ENCODE measurements around the gene PLCH1.
"Not testable (repeated sequence)": the region's sequence is repeated elsewhere in the genome, so short reads cannot be mapped to it uniquely, and the experiment has no call there.

The PLCH1 gene

DNA sequence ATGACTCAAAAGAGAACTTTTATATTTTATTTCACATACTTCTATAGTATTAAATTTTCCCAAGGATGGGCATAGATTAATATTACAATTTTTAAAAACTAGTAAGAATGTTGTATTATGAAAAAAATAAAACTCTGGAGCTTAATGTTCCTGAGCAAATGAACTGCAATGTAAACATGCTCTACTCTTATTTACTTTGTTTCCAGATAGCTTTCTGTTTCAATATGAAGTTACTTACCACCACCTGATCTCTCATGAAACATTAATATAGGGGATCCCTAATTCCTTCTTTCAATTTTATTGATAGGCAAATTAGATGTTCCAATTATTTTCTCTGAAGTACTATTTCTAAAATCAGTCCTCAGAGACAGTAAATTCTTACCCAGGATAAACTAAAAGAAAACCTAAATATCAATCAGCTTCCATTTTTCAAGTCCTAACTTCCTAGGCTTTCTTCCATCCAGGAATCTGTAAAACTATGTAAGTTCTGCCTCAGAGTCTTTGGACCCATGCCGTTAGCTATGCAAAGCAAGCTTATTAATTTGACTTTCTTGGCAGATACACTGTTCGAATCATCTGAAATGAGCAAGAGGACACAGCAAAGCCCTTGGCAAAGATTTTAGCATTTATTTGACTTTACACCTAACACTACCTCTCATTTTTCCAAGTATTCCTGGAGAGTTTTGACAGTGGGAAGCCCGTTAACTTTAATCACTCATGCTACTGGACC, 93.2 kb downstream of the PLCH1 start:
- in situ Hi-C loops (cut with MboI; ENCODE audit: low sequenced_read_pairs): no loop called here

DNA sequence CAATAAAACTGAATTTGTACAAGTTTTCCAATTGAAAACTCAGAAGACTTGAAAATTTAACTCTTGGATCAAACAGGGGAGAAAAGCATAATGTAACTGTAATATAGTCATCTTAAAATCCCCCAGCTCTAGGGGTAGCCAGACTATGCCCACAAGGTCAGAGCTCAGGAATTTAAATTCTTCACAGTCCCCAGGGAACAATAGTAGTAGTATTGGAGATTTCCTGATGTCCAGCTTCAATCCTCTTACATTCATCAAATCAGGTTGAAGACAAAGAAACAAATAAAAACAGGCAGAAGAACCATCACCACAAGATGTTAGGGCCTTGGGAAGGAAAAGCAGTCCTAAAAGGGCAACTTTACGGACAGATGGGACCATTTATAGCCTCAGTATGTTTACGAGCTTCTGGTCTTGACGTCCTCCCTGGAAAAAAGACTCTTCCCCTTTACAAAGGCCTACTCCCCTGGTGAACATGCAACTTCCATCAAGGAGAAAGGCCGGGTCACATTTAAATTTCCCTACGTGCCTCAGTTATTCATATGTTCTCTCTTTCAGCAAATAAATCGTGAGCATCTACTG, 96.8 kb downstream of the PLCH1 start:
- in situ Hi-C loops (cut with MboI; ENCODE audit: low sequenced_read_pairs): no loop called here

DNA sequence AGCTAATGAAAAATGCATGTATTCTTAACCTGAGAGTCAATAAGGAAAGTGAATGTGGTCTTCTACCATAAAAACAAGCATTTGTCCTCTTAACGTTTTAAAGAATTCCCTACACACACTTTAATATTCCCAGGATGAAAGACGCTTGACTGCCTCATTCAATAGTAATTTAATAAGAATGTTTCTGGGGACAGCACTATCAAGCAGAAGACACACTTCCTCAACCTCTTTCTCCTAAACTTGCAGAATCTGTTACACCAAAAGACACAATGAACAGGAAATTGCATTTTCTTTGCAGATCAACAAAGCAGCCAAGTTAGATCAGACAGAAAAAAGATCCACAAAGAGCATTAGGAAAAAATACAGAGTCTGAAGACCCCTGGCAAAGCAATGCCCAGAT, 97.7 kb downstream of the PLCH1 start:
- in situ Hi-C loops (cut with MboI; ENCODE audit: low sequenced_read_pairs): no loop called here

DNA sequence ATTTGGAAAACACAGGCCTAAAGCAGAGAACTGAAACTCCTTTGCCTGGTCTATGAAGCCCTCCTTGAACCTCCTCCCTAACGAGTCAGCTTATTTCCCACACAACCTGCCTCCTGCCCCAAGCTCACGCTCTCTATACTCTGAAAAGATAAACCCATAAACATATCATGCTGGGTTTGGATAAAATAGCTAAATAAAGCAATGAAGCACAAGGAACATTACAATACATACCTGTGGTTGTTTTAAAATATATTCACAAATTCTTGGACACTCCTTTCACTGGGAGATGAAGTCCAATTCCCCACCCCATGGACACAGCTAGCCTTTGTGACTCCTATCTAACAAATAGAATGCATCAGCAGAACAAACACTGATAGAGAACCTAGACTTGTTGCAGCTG, 98.2 kb downstream of the PLCH1 start:
- in situ Hi-C loops (cut with MboI; ENCODE audit: low sequenced_read_pairs): no loop called here

DNA sequence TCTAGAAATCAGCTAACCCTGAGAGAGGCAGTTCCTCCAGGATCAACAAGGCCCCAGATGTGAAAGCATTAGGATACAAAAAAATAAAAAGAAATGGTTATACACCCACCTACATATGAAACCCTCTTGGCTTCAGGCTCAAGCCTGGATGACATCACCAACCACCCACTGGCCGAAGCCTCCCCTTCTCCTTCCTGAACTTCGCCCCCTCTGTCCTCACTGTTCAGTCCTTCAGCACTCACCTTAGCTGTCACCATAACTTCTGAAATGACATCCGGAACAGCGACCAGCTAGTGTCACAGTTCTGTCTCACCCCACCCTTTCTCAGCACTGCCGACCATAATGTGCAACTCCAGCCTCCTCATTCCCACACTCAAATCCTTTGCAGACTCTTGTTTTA, 98.7 kb downstream of the PLCH1 start:
- in situ Hi-C loops (cut with MboI; ENCODE audit: low sequenced_read_pairs): no loop called here

DNA sequence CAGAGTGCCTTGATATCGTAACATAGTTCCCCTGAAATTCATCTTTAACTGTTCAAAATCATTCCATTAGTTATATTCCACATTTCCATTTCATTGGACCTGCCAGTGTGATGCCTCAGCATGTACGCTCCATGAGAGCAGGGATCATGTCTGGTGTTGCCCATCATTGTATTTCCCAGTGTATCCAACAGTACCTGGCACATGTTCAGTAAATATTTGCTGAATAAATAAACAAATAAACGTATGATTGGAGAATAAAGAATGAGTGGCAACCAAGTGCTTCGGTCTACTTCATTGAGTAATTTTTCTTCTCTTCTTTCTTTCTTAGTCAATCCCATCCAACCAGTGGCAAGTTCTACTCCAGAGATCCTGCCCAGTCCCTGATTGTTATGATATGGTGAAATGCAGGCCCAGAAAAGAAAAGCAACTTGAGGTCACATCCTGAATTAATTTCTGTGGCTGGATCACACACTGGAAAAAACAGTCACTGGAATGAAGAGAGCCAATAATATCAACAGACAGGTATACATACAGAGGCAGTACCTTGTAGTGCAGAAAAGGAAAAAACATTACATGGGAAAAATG, 101.2 kb downstream of the PLCH1 start:
- in situ Hi-C loops (cut with MboI; ENCODE audit: low sequenced_read_pairs): no loop called here

DNA sequence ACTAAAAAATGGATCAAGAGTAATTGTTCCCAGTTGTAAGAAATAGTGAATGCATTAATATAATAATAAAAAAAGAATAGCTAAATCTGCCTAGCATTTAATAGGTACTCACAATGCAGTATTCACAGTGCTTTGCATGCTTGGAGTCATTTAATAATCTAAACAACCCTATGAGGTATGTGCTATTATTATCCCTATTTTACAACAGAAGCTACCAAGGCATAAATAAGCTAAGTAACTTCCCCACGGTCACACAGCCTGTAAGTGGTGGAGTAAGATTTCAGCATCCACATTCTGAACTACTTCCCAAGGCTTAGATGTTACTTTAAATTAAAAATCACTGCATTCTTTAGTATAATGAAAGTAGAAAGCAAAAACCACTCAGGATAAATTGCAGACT, 102.9 kb downstream of the PLCH1 start:
- in situ Hi-C loops (cut with MboI; ENCODE audit: low sequenced_read_pairs): no loop called here

DNA sequence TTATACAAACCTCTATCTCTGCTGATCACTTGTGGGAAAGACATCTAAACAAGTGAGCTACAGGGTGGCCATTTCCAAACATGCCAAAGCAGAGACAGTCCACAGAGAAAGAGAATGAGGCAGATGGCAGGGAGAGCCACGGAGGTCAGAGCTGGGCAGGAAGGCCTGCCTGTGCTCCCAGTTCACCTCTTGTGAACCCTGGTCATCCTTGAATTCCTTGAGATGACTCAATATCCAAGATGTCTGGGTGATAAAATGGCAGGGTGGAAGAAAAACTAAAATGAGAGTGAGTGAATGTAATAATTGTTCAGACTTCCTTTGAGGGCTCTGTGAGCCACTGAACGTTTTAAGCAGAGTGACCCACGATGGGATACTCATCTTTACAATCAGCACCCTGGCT, 104.8 kb downstream of the PLCH1 start:
- in situ Hi-C loops (cut with MboI; ENCODE audit: low sequenced_read_pairs): no loop called here

DNA sequence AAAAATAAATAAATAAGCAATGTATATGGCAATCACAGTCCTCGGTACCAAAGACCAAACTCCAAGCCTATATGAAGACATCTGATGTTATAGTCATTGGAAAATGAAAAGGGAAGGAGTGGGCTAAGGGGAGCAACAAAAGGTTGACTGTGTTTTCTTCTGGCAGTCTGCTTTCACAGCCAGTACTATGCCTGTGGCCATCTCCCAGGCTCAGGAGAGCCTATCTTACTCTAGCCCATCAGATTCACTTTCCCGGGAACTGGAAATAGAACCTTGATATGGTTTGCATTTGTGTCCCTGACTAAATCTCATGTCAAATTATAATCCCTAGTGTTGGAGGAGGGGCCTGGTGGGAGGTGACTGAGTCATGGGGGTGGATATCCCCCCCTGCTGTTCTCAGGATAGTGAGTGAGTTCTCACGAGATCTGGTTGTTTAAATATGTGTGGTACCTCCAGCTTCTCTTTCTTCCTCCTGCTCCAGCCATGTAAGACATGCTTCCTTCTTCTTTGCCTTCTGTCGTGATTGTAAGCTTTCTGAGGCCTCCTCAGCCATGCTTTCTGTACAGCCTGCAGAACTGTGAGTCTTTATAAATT, 105.3 kb downstream of the PLCH1 start:
- in situ Hi-C loops (cut with MboI; ENCODE audit: low sequenced_read_pairs): no loop called here

DNA sequence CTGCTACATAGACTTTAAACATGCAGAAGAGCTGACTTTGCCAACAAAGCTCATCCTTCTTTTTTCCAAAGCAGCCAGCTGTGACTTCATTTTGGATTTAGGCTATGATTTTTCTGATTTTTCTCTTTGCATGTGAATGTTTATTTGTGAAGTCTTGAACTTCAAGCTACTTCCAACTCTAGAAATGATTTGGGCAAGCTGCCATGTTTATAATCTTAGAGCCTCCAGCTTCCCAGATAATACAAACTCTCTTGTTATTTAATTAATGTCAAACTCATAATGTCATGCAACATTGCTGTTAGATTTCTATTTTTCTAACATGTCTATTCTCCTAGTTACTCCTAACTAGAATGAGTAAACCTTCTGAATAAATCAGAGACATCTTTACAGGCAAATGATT, 106.4 kb downstream of the PLCH1 start:
- in situ Hi-C loops (cut with MboI; ENCODE audit: low sequenced_read_pairs): not testable (repeated sequence)

DNA sequence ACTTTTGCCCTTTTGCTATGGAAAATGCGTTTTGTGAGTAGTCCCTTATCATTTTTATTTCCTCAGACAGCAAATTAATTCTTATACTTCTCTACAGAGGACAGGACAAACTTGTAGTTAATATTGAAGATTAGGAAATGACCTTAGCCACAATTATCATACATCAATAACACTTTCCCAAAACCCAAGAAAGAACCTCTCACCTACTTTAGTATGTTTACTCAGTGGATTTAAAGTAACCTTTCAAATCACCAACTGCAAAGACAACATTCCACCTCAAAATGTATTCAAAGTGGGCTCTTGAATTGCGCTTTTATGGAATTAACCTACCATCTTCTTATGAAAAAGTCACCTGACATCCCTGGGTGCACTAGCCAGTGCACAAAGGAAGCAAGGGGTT, 107.3 kb downstream of the PLCH1 start:
- in situ Hi-C loops (cut with MboI; ENCODE audit: low sequenced_read_pairs): no loop called here

DNA sequence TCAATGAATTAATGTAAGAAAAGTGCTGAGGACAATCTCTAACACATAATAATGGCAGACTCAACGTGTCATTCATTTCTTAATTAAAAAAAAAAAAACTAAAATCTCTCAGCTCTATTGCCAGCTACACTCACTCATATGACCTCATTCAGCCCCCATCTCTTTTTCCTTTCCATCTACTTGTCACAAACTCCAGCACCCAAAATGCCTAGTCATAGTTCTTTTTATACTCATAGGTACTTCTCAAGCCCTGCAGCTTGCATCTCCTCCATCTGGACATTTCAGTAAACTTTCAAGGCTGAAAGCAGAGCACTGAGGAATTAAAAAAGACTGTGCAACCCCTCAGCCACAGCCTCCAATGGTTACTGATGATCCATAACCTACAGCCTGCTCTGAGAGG, 109.8 kb downstream of the PLCH1 start:
- in situ Hi-C loops (cut with MboI; ENCODE audit: low sequenced_read_pairs): no loop called here

DNA sequence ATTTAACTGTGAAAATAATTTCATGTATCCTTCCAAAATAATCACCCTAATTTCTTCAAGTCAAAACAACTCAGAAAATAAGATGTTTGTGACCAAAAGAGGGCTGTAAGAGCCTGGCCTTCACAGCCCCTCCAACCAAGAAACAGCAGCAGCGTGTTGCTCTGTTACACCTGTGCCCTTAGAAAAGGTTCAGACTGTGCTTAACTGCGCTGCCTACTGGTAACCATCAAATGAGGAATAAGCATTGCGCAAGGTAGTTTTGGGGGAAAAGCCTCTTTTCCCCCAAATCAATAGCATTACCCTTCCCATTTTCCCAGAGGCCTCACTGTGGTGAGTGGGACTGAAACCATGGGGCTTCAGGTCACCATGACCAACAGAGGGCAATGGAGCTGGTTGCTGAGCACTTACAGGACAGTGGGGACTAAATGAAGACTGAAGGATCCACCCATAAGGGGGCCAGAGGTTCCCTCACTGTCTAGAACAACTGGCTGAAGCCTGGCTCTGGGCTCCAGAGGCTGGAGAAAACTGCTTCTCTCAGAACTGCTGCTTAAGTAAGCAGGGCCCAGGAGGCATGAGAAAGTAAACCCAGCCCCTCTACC, 110.7 kb downstream of the PLCH1 start:
- in situ Hi-C loops (cut with MboI; ENCODE audit: low sequenced_read_pairs): no loop called here

DNA sequence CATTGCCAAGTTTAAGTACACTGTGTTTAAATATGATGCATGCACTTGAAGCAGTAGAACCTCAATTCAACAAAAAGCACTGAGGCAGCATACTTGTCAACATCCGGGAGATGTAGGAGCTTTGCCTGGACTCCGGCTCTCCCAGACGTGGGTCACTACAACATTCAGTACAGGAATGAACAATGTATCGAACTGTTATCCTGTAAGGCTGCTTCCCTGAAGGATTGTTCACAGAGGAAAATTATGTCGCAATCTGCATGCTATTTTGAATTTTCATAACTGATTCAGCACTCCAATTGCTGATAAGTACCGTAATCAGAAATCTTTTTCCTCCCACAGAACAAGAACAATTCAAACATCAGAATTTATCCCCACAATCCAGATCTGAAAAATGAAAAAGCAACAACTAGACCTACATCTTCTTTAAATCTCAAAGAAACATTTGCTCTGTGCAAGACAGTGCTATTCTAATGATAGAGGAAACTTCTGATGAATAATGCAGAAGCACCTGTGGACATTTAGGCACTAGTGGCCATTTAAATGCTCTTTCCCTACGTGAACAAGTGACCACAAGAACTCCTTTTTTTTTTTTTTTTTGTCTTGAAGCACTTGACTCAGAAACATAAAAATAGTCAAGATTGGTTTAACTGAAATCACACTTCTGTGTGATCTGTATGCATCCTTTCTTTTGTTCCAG, 113.4 kb downstream of the PLCH1 start:
- in situ Hi-C loops (cut with MboI; ENCODE audit: low sequenced_read_pairs): no loop called here

DNA sequence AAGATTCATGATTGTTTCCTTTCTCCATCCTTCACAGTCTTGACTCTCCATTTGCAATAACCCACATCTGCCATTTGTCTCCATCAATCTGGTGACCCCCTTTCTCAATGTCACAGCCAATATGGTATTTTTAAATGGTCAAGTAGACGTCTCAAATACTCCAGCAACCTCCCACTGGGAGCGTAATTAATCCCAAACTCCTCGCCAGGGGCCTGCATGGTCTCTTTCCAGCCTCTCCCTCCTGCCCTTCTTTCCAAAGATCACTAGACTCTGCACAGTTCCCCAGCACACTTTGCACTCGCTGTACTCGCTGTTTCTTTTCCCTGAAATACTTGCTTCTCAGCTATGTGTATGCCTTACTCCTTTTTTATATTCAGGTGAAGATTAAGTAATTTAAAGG, 115.3 kb downstream of the PLCH1 start:
- in situ Hi-C loops (cut with MboI; ENCODE audit: low sequenced_read_pairs): no loop called here

DNA sequence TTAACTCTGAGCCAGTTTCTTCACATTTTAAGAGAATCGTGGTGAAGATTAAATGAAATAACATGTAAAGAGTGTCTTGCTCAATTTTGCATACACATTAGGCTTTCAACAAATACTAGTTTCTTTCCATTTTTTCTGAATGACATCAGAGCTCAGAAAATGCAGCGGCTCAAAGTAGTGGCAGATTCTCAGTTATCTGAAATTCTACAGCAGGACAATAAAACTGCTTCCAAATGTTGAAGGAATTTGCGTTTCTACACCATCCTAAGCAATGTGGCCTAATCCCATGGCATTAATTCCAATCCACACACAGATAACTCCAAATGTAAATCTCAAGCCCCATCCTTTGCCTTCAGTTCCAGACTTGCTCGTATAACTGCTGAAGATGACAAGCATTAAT, 115.8 kb downstream of the PLCH1 start:
- in situ Hi-C loops (cut with MboI; ENCODE audit: low sequenced_read_pairs): no loop called here

DNA sequence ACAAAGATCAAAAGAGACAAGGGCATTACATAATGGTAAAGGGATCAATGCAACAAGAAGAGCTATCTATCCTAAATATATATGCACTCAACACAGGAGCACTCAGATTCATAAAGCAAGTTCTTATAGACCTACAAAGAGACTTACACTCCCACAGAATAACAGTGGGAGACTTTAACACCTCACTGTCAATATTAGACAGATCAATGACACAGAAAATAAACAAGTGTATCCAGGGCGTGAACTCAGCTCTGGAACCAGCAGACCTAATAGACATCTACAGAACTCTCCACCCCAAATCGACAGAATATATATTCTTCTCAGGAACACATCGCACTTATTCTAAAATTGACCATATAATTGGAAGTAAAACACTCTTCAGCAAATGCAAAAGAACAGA, 122.2 kb downstream of the PLCH1 start:
- in situ Hi-C loops (cut with MboI; ENCODE audit: low sequenced_read_pairs): not testable (repeated sequence)

DNA sequence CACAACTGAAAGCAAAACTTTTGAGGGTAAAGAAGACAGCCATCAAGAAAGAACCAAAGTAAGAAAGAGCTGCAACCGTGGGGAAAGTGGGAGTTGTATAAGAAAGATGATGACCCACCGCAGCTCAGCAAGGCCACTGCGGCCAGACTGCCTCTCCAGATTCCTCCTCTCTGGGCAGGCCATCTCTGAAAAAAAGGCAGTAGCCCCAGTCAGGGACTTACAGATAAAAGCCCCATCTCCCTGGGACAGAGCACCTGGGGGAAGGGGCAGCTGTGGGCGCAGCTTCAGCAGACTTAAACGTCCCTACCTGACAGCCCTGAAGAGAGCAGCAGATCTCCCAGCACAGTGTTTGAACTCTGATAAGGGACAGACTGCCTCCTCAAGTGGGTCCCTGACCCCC, 124.3 kb downstream of the PLCH1 start:
- in situ Hi-C loops (cut with MboI; ENCODE audit: low sequenced_read_pairs): not testable (repeated sequence)

DNA sequence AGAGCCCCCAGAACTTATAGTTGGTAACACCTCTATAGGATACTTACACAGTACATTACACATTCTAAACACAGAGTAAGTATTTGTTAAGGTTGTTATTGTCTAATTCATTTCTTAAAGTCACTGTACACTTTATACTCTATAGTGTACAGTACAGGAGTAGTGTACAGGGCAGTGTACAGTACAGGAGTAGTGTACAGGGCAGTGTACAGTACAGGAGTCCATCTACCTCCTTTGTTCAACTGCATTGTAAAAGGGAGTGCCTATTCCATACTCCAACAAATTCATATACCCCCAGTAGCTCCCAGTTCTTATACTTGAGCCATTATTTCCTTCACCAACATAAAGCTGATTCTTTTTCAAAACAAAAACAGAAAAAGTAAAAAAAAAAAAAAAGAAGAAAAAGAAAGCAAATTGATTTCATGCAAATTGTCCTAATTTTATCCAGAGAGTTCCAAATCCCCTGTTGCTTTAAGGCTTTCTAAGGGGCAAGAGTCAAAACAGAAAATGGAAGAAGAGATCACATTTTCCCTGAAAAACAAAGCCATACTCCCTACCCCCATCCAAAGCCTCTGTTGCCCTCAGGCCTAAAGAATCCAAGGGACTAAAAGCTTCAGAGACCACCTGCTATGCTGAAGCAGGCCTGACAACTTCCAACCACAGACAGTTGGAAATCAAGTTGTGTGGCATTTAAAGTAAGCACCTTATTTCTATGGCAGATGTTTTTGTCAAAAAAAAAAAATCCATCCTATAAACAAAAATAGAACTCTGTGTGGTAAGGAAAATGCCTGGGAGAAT, 125.6 kb downstream of the PLCH1 start:
- in situ Hi-C loops (cut with MboI; ENCODE audit: low sequenced_read_pairs): no loop called here

DNA sequence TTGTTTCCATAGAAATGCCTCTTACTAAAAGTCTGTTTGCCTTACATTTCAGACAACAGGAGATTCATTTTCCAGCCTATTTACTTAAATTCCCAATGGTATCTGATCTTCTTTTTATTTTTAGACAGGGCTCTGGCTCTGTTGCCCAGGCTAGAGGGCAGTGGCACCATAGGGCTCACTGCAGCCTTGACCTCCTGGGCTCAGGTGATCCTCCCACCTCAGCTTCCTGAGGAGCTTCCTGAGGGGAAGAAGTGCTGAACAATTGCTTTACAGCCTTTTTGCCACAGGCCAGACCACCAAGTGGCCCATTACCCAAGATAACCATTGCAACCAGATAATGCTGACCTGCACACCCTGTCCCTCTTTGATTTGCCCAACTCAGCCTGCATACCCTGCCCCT, 126.3 kb downstream of the PLCH1 start:
- in situ Hi-C loops (cut with MboI; ENCODE audit: low sequenced_read_pairs): no loop called here

Data from HL-60/S4 treated with phorbol 12-myristate 13-acetate at 8.2 ng/mL for 4 days and 3 days (cell line).